Memory B cell (primary cell): Measurements from ENCODE around the gene GPRC6A.

ENCODE experiments used
- ATAC-seq: fragments of 150-1000 bp; cut with Tn5 transposase; 2 replicates; pipeline ENCODE4 v1.10.0; 2021; ENCODE audit warnings: low read depth, mild to moderate bottlenecking, moderate library complexity
- DNase-seq, 2 donors: peaks; one replicate each; pipeline ENCODE4 v3.0.0; 2022; ENCODE audit warnings: low spot score in 2 of 2
- H3K27ac Mint-ChIP-seq: one replicate; pipeline ENCODE4 v1.8.0; 2022; ENCODE audit warnings: mild to moderate bottlenecking, moderate library complexity, mixed read lengths
- H3K27me3 Mint-ChIP-seq: one replicate; pipeline ENCODE4 v1.8.0; 2022; ENCODE audit warnings: mixed read lengths
- H3K36me3 Mint-ChIP-seq: one replicate; pipeline ENCODE4 v1.8.0; 2022; ENCODE audit warnings: mild to moderate bottlenecking, mixed read lengths
- H3K4me1 Mint-ChIP-seq: one replicate; pipeline ENCODE4 v1.8.0; 2022; ENCODE audit warnings: mixed read lengths
- H3K4me3 Mint-ChIP-seq: one replicate; pipeline ENCODE4 v1.8.0; 2022; ENCODE audit warnings: mild to moderate bottlenecking, moderate library complexity, mixed read lengths
- H3K9me3 Mint-ChIP-seq: one replicate; pipeline ENCODE4 v1.8.0; 2022; ENCODE audit warnings: mixed read lengths

GPRC6A gene

GRCh38 chr6:116764961-116765841, 63.7 kb downstream of the GPRC6A start, which contains the start of gene FAM162B:
TSS of gene FAM162B (minus strand) at chr6:116765719. CDS start at chr6:116765576, 143 bp downstream.
- peak within 1 kb of the TSS; percentile 74 for H3K4me3 Mint-ChIP-seq
- ATAC-seq (peak; percentile 19), DNase-seq (no peak)
- peaks cover 2% of the 10 kb centered on the region for H3K36me3 Mint-ChIP-seq
- H3K27me3 Mint-ChIP-seq: peaks cover 14% of the 10 kb centered on the region
- H3K4me1 Mint-ChIP-seq: peaks cover 3% of the 10 kb centered on the region
- no peaks in the 10 kb centered on the region for H3K9me3 Mint-ChIP-seq
- H3K27ac Mint-ChIP-seq: no peak within 1 kb of the TSS

GRCh38 chr6:116764629-116764960, 64.3 kb downstream of the GPRC6A start:
- no peaks in the 10 kb centered on the region for H3K9me3 Mint-ChIP-seq

GRCh38 chr6:116763906-116764628, 64.8 kb downstream of the GPRC6A start:
- Mint-ChIP-seq H3K27ac (no peak overlapping the region), H3K4me3 (no peak overlapping the region), H3K9me3 (no peaks in the 10 kb centered on the region), H3K27me3 (peaks cover 16% of the 10 kb centered on the region), H3K4me1 (peaks cover 3% of the 10 kb centered on the region), H3K36me3 (peaks cover 2% of the 10 kb centered on the region)
- no peak for DNase-seq
- no peak for ATAC-seq

More at GRCh38 chr6:116764629-116764960, 64.3 kb downstream of the GPRC6A start:
- H3K4me3 Mint-ChIP-seq: no peak overlapping the region
- no peak overlapping the region for H3K27ac Mint-ChIP-seq
- ATAC-seq (no peak), DNase-seq (no peak)
- H3K4me1 Mint-ChIP-seq: peaks cover 3% of the 10 kb centered on the region
- H3K36me3 Mint-ChIP-seq: peaks cover 2% of the 10 kb centered on the region
- peaks cover 15% of the 10 kb centered on the region for H3K27me3 Mint-ChIP-seq

GRCh38 chr6:116763048-116763447, 65.8 kb downstream of the GPRC6A start:
- ATAC-seq: no peak
- H3K36me3 Mint-ChIP-seq: peaks cover 2% of the 10 kb centered on the region
- no peak overlapping the region for H3K27ac Mint-ChIP-seq
- no peak overlapping the region for H3K4me3 Mint-ChIP-seq
- H3K9me3 Mint-ChIP-seq: no peaks in the 10 kb centered on the region
- peaks cover 3% of the 10 kb centered on the region for H3K4me1 Mint-ChIP-seq
- H3K27me3 Mint-ChIP-seq: peaks cover 16% of the 10 kb centered on the region
- no peak for DNase-seq

GRCh38 chr6:116762235-116762634, 66.6 kb downstream of the GPRC6A start:
- DNase-seq (no peak), ATAC-seq (no peak)
- H3K27ac Mint-ChIP-seq: no peak overlapping the region
- no peak overlapping the region for H3K4me3 Mint-ChIP-seq
- H3K36me3 Mint-ChIP-seq: peaks cover 2% of the 10 kb centered on the region
- H3K9me3 Mint-ChIP-seq: no peaks in the 10 kb centered on the region
- peaks cover 3% of the 10 kb centered on the region for H3K4me1 Mint-ChIP-seq
- H3K27me3 Mint-ChIP-seq: peaks cover 16% of the 10 kb centered on the region

GRCh38 chr6:116761779-116762178, 67.1 kb downstream of the GPRC6A start:
- Mint-ChIP-seq H3K27ac (no peak overlapping the region), H3K27me3 (peaks cover 16% of the 10 kb centered on the region), H3K4me3 (no peak overlapping the region), H3K36me3 (peaks cover 2% of the 10 kb centered on the region), H3K4me1 (peaks cover 3% of the 10 kb centered on the region), H3K9me3 (no peaks in the 10 kb centered on the region)
- ATAC-seq (no peak), DNase-seq (no peak)

- peaks cover 4% of the 10 kb centered on the region for H3K27me3 Mint-ChIP-seq
- H3K9me3 Mint-ChIP-seq: peaks cover 10% of the 10 kb centered on the region
- H3K27ac Mint-ChIP-seq: no peak overlapping the region
Measured at GRCh38 chr6:116745176-116745575, 83.7 kb downstream of the GPRC6A start.

More at GRCh38 chr6:116745176-116745575, 83.7 kb downstream of the GPRC6A start:
- Mint-ChIP-seq H3K36me3 (no peaks in the 10 kb centered on the region), H3K4me3 (no peak overlapping the region), H3K4me1 (no peaks in the 10 kb centered on the region)
- DNase-seq (no peak), ATAC-seq (no peak)
